ENCODE measurements around the gene B9D1.
"Not testable (repeated sequence)": the region's sequence is repeated elsewhere in the genome, so short reads cannot be mapped to it uniquely, and the experiment has no call there.

The B9D1 gene

GRCh38 chr17:19357761-19358160 is 4.8 kb downstream of the B9D1 start:
- H3K9ac ChIP-seq = no peak overlapping the region
- H3K4me2 ChIP-seq = no peak overlapping the region
- H4K20me1 ChIP-seq (ENCODE audit: insufficient read depth) = no peaks in the 10 kb centered on the region
- TF ChIP-seq CTCF (conservative IDR thresholded peaks at IDR 0.05; ENCODE audit: low read depth, low read length) = no peak
- no peaks in the 10 kb centered on the region for H3K79me2 ChIP-seq (ENCODE audit: insufficient read depth, low read depth)
- H3K4me3 ChIP-seq (IDR thresholded peaks at IDR 0.05; ENCODE audit: insufficient read depth, low read depth, low read length) = no peak overlapping the region
- no peaks in the 10 kb centered on the region for H3K27me3 ChIP-seq (ENCODE audit: insufficient read depth, low read depth)
- H3K27ac ChIP-seq = no peak overlapping the region
- H3K36me3 ChIP-seq (ENCODE audit: insufficient read depth) = no peaks in the 10 kb centered on the region
- H3K4me1 ChIP-seq (ENCODE audit: low read depth, poor library complexity, severe bottlenecking) = peaks cover 5% of the 10 kb centered on the region
- H2AFZ ChIP-seq (ENCODE audit: low read depth) = no peak overlapping the region

DNA sequence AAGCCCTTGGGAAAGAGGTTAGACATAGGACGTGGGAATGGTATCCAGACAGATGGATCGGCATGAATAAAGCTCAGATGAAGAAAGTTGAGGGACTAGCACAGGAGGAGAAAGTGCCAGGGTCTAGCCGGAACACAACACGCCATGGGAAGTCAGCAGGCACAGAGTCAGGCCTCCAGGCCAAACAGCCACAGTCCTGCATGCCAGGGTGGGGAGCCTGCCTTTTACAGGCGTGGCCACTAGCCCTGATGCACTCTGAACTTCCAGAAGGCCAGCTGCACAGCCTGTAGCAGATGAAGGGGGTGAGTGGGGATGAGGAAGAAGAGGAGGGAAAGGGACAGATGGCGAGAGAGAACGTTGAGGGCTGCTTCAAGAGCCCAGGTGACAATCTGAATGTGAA is 5.2 kb downstream of the B9D1 start:
- TF ChIP-seq CTCF (conservative IDR thresholded peaks at IDR 0.05; ENCODE audit: low read depth, low read length) = no peak
- Histone ChIP-seq H4K20me1 (ENCODE audit: insufficient read depth) (no peaks in the 10 kb centered on the region), H3K9ac (no peak overlapping the region), H3K4me1 (ENCODE audit: low read depth, poor library complexity, severe bottlenecking) (peaks cover 5% of the 10 kb centered on the region), H3K27me3 (ENCODE audit: insufficient read depth, low read depth) (no peaks in the 10 kb centered on the region), H3K36me3 (ENCODE audit: insufficient read depth) (no peaks in the 10 kb centered on the region), H3K79me2 (ENCODE audit: insufficient read depth, low read depth) (no peaks in the 10 kb centered on the region), H3K27ac (no peak overlapping the region), H3K4me2 (no peak overlapping the region), H3K4me3 (IDR thresholded peaks at IDR 0.05; ENCODE audit: insufficient read depth, low read depth, low read length) (no peak overlapping the region), H2AFZ (ENCODE audit: low read depth) (no peak overlapping the region)

- Histone ChIP-seq H3K79me2 (ENCODE audit: insufficient read depth, low read depth) (no peaks in the 10 kb centered on the region), H3K4me2 (no peak overlapping the region), H3K4me3 (IDR thresholded peaks at IDR 0.05; ENCODE audit: insufficient read depth, low read depth, low read length) (no peak overlapping the region), H3K4me1 (ENCODE audit: low read depth, poor library complexity, severe bottlenecking) (no peaks in the 10 kb centered on the region), H2AFZ (ENCODE audit: low read depth) (no peak overlapping the region), H3K27me3 (ENCODE audit: insufficient read depth, low read depth) (no peaks in the 10 kb centered on the region), H4K20me1 (ENCODE audit: insufficient read depth) (no peaks in the 10 kb centered on the region), H3K9ac (no peak overlapping the region), H3K36me3 (ENCODE audit: insufficient read depth) (no peaks in the 10 kb centered on the region), H3K27ac (no peak overlapping the region)
- no peak for TF ChIP-seq CTCF (conservative IDR thresholded peaks at IDR 0.05; ENCODE audit: low read depth, low read length)
These were observed 7.8 kb downstream of the B9D1 start for GRCh38 chr17:19354748-19355147.

- not testable (repeated sequence) for H3K36me3 ChIP-seq (ENCODE audit: insufficient read depth); H3K27me3 ChIP-seq (ENCODE audit: insufficient read depth, low read depth); H3K4me1 ChIP-seq (ENCODE audit: low read depth, poor library complexity, severe bottlenecking); H3K4me2 ChIP-seq; H3K27ac ChIP-seq; H3K9ac ChIP-seq; H3K4me3 ChIP-seq (IDR thresholded peaks at IDR 0.05; ENCODE audit: insufficient read depth, low read depth, low read length); H4K20me1 ChIP-seq (ENCODE audit: insufficient read depth); H2AFZ ChIP-seq (ENCODE audit: low read depth); H3K79me2 ChIP-seq (ENCODE audit: insufficient read depth, low read depth)
These were observed 9.1 kb downstream of the B9D1 start for GRCh38 chr17:19353401-19353800.

GRCh38 chr17:19348806-19349205 is 13.7 kb downstream of the B9D1 start:
- Histone ChIP-seq H3K27ac (no peak overlapping the region), H3K27me3 (ENCODE audit: insufficient read depth, low read depth) (no peaks in the 10 kb centered on the region), H3K4me3 (IDR thresholded peaks at IDR 0.05; ENCODE audit: insufficient read depth, low read depth, low read length) (no peak overlapping the region), H3K4me2 (no peak overlapping the region), H2AFZ (ENCODE audit: low read depth) (no peak overlapping the region), H3K4me1 (ENCODE audit: low read depth, poor library complexity, severe bottlenecking) (no peaks in the 10 kb centered on the region), H3K79me2 (ENCODE audit: insufficient read depth, low read depth) (no peaks in the 10 kb centered on the region), H3K36me3 (ENCODE audit: insufficient read depth) (no peaks in the 10 kb centered on the region), H3K9ac (no peak overlapping the region), H4K20me1 (ENCODE audit: insufficient read depth) (no peaks in the 10 kb centered on the region)
- no peak for TF ChIP-seq CTCF (conservative IDR thresholded peaks at IDR 0.05; ENCODE audit: low read depth, low read length)

Data from KMS-11 (cell line).